ENCODE data around the gene TMEM178A.

TMEM178A gene

DNA sequence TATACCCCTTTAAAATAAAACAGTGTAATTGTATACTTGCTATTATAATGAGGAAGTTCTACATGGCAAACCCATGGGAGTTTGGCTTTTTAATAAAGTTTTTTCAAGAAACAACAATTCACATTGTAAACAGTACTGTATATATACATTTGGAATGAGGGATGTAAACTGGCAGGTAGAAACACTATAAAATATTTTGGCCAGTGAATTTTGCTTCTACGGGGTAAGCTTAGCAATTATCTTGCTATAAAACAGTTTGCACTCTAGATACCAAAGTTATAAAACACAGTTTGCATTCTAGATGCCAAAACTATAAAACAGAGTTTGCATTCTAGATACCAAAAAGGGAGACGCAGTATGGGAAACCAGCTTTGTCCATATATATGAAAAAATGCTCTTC lies 96.7 kb downstream of the TMEM178A start:
- DNase-seq = no peak

Measured in NCI-H2029 (cell line).